Bronchial epithelial cell (primary cell): Measurements from ENCODE around the gene OBP2A. TPM values are rescaled to one million over a fixed set of nuclear protein-coding genes. Genes with fewer than 3 reads are reported as not detected.

Experiments
- DNase-seq: peaks from one replicate; pipeline ENCODE4 v3.0.0-alpha.2; 2010; ENCODE audit warnings: low read depth
- FAIRE-seq: peaks from 2 replicates; lab custom pipeline; 2011; peaks lifted over from hg19 to GRCh38; lab: Jason Lieb, UNC
- H3K27me3 ChIP-seq: 2 replicates; pipeline ENCODE4 v1.5.1; 2011; ENCODE audit warnings: low read length; ENCODE audit not compliant: control insufficient read depth, insufficient read depth
- H3K36me3 ChIP-seq: 2 replicates; pipeline ENCODE4 v1.5.1; 2011; ENCODE audit warnings: low read length; ENCODE audit not compliant: control insufficient read depth, insufficient read depth
- H3K4me3 ChIP-seq: 2 replicates; pipeline ENCODE4 v1.5.1; 2011; ENCODE audit warnings: mild to moderate bottlenecking, low read depth, low read length, control low read depth
- CTCF ChIP-seq: IDR thresholded peaks from 2 replicates; pipeline ENCODE4 v1.5.1; 2011; ENCODE audit warnings: mild to moderate bottlenecking, moderate library complexity, low read length, control low read depth, inconsistent platforms; ENCODE audit not compliant: insufficient read depth, severe bottlenecking
- total RNA-seq: library from RNA; depleted of rRNA; stranded (reverse); fragments of >200 nt; gene quantifications from 2 replicates; pipeline ENCODE4 v1.2.1, GENCODE V29; 2014

Gene OBP2A
- total RNA-seq, 1 donor from 2014 or later, result not detected

GRCh38 chr9:135568026-135568425 lies 22.1 kb downstream of the OBP2A start:
- no peak for DNase-seq
- no peak for FAIRE-seq
- no peak overlapping the region for H3K4me3 ChIP-seq
- H3K27me3 ChIP-seq, result no peaks in the 10 kb centered on the region
- H3K36me3 ChIP-seq, result no peaks in the 10 kb centered on the region
- TF ChIP-seq CTCF, result no peak

- no peak for TF ChIP-seq CTCF
- no peaks in the 10 kb centered on the region for H3K36me3 ChIP-seq
- no peak overlapping the region for H3K4me3 ChIP-seq
- no peaks in the 10 kb centered on the region for H3K27me3 ChIP-seq
- DNase-seq, result no peak
- FAIRE-seq, result no peak
These were observed 24.5 kb downstream of the OBP2A start for GRCh38 chr9:135570456-135570855.

GRCh38 chr9:135572233-135572632 lies 26.3 kb downstream of the OBP2A start:
- Histone ChIP-seq H3K36me3 (no peaks in the 10 kb centered on the region), H3K27me3 (no peaks in the 10 kb centered on the region), H3K4me3 (no peak overlapping the region)
- FAIRE-seq, result no peak
- no peak for DNase-seq
- no peak for TF ChIP-seq CTCF

GRCh38 chr9:135573124-135573523 lies 27.2 kb downstream of the OBP2A start:
- Histone ChIP-seq H3K27me3 (no peaks in the 10 kb centered on the region), H3K36me3 (no peaks in the 10 kb centered on the region), H3K4me3 (no peak overlapping the region)
- TF ChIP-seq CTCF, result no peak
- DNase-seq, result no peak
- no peak for FAIRE-seq

GRCh38 chr9:135574331-135574730 lies 28.4 kb downstream of the OBP2A start:
- H3K27me3 ChIP-seq, result no peaks in the 10 kb centered on the region
- no peak for FAIRE-seq
- no peak for TF ChIP-seq CTCF
- H3K36me3 ChIP-seq, result no peaks in the 10 kb centered on the region
- no peak for DNase-seq
- no peak overlapping the region for H3K4me3 ChIP-seq

- Histone ChIP-seq H3K36me3 (no peaks in the 10 kb centered on the region), H3K4me3 (no peak overlapping the region), H3K27me3 (no peaks in the 10 kb centered on the region)
- DNase-seq, result no peak
- FAIRE-seq, result no peak
- no peak for TF ChIP-seq CTCF
These were observed 29.0 kb downstream of the OBP2A start for GRCh38 chr9:135574943-135575342.
